ENCODE results near the gene CAPS2. TPM values are rescaled to one million over a fixed set of nuclear protein-coding genes. Genes with fewer than 3 reads are reported as not detected.

CAPS2 gene
- total RNA-seq, 1 donor from 2014 or later: 2.1 TPM

- Mint-ChIP-seq H3K27ac (ENCODE audit: unreplicated experiment) (no peak overlapping the region), H3K4me1 (ENCODE audit: unreplicated experiment) (no peaks in the 10 kb centered on the region), H3K9me3 (ENCODE audit: unreplicated experiment) (no peaks in the 10 kb centered on the region), H3K4me3 (ENCODE audit: unreplicated experiment) (no peak overlapping the region), H3K27me3 (ENCODE audit: unreplicated experiment) (peaks cover 2% of the 10 kb centered on the region), H3K36me3 (ENCODE audit: low read depth, unreplicated experiment) (no peaks in the 10 kb centered on the region)
- TF ChIP-seq CTCF (IDR thresholded peaks at IDR 0.05; ENCODE audit: unreplicated experiment): no peak
- no peak for DNase-seq (ENCODE audit: low spot score)
Measured at GRCh38 chr12:75294797-75295196, 35.3 kb downstream of the CAPS2 start.

GRCh38 chr12:75294336-75294735 is 35.8 kb downstream of the CAPS2 start:
- Mint-ChIP-seq H3K27me3 (ENCODE audit: unreplicated experiment) (peaks cover 2% of the 10 kb centered on the region), H3K27ac (ENCODE audit: unreplicated experiment) (no peak overlapping the region), H3K4me3 (ENCODE audit: unreplicated experiment) (no peak overlapping the region), H3K9me3 (ENCODE audit: unreplicated experiment) (no peaks in the 10 kb centered on the region), H3K36me3 (ENCODE audit: low read depth, unreplicated experiment) (no peaks in the 10 kb centered on the region), H3K4me1 (ENCODE audit: unreplicated experiment) (no peaks in the 10 kb centered on the region)
- TF ChIP-seq CTCF (IDR thresholded peaks at IDR 0.05; ENCODE audit: unreplicated experiment): no peak
- no peak for DNase-seq (ENCODE audit: low spot score)

- DNase-seq (ENCODE audit: low spot score): no peak
- Mint-ChIP-seq H3K4me1 (ENCODE audit: unreplicated experiment) (no peaks in the 10 kb centered on the region), H3K27ac (ENCODE audit: unreplicated experiment) (no peak overlapping the region), H3K9me3 (ENCODE audit: unreplicated experiment) (no peaks in the 10 kb centered on the region), H3K27me3 (ENCODE audit: unreplicated experiment) (no peaks in the 10 kb centered on the region), H3K36me3 (ENCODE audit: low read depth, unreplicated experiment) (no peaks in the 10 kb centered on the region), H3K4me3 (ENCODE audit: unreplicated experiment) (no peak overlapping the region)
- no peak for TF ChIP-seq CTCF (IDR thresholded peaks at IDR 0.05; ENCODE audit: unreplicated experiment)
Measured at GRCh38 chr12:75291014-75291413, 39.1 kb downstream of the CAPS2 start.

- TF ChIP-seq CTCF (IDR thresholded peaks at IDR 0.05; ENCODE audit: unreplicated experiment): no peak
- Mint-ChIP-seq H3K27ac (ENCODE audit: unreplicated experiment) (no peak overlapping the region), H3K4me3 (ENCODE audit: unreplicated experiment) (no peak overlapping the region), H3K36me3 (ENCODE audit: low read depth, unreplicated experiment) (no peaks in the 10 kb centered on the region), H3K9me3 (ENCODE audit: unreplicated experiment) (no peaks in the 10 kb centered on the region), H3K27me3 (ENCODE audit: unreplicated experiment) (no peaks in the 10 kb centered on the region), H3K4me1 (ENCODE audit: unreplicated experiment) (no peaks in the 10 kb centered on the region)
- no peak for DNase-seq (ENCODE audit: low spot score)
Measured at GRCh38 chr12:75289753-75290152, 40.4 kb downstream of the CAPS2 start.

GRCh38 chr12:75288860-75289259 is 41.3 kb downstream of the CAPS2 start:
- Mint-ChIP-seq H3K4me1 (ENCODE audit: unreplicated experiment) (no peaks in the 10 kb centered on the region), H3K27me3 (ENCODE audit: unreplicated experiment) (no peaks in the 10 kb centered on the region), H3K9me3 (ENCODE audit: unreplicated experiment) (no peaks in the 10 kb centered on the region), H3K27ac (ENCODE audit: unreplicated experiment) (no peak overlapping the region), H3K4me3 (ENCODE audit: unreplicated experiment) (no peak overlapping the region), H3K36me3 (ENCODE audit: low read depth, unreplicated experiment) (no peaks in the 10 kb centered on the region)
- no peak for DNase-seq (ENCODE audit: low spot score)
- TF ChIP-seq CTCF (IDR thresholded peaks at IDR 0.05; ENCODE audit: unreplicated experiment): no peak

Data from endothelial cell (in vitro differentiated cells).